HepG2 (cell line): ENCODE measurements around the gene CCL16. TPM values are rescaled to one million over a fixed set of nuclear protein-coding genes. Genes with fewer than 3 reads are reported as not detected.

Source experiments
- CBX5 ChIP-seq: sonication (generic); formaldehyde crosslinking; IDR thresholded peaks from 2 replicates; pipeline ENCODE4 v1.4.0; 2020; ENCODE audit warnings: missing genetic modification reagents, borderline replicate concordance
- HMG20A ChIP-seq: IDR thresholded peaks from 2 replicates; pipeline ENCODE4 v1.6.1; 2016; ENCODE audit warnings: borderline replicate concordance
- IRF2 ChIP-seq: IDR thresholded peaks from 2 replicates; pipeline ENCODE4 v1.6.1; 2018; ENCODE audit warnings: missing genetic modification reagents, missing compliant biosample characterization
- JUND ChIP-seq: sonication (generic); formaldehyde crosslinking; IDR thresholded peaks from 2 replicates; pipeline ENCODE4 v1.8.0; 2022; ENCODE audit warnings: mild to moderate bottlenecking, missing genetic modification reagents
- KAT2B ChIP-seq: fragments of 150-350 bp; IDR thresholded peaks from 2 replicates; pipeline ENCODE4 v1.6.1; 2014; ENCODE audit warnings: low read depth, low read length, borderline replicate concordance
- MIER3 ChIP-seq: IDR thresholded peaks from 2 replicates; pipeline ENCODE4 v1.6.1; 2016; ENCODE audit warnings: missing compliant biosample characterization, borderline replicate concordance
- NONO ChIP-seq, 2 experiments: fragments of 450-650 bp in 1 of 2; sonication (generic) in 1 of 2; formaldehyde crosslinking in 1 of 2; IDR thresholded peaks in 1 of 2; conservative IDR thresholded peaks in 1 of 2; 2 replicates each; pipeline versions ENCODE4 v1.6.1 to v1.8.0; 2017 to 2022; ENCODE audit warnings: mild to moderate bottlenecking in 1 of 2, missing genetic modification reagents in 1 of 2, moderate library complexity in 1 of 2
- NR2F1 ChIP-seq, 2 experiments: fragments of 450-650 bp in 1 of 2; formaldehyde crosslinking in 1 of 2; IDR thresholded peaks; 2 replicates each; pipeline versions ENCODE4 v1.5.0 to v1.6.1; 2016 to 2020; ENCODE audit warnings: mild to moderate bottlenecking in 1 of 2, missing compliant biosample characterization in 1 of 2, missing genetic modification reagents in 1 of 2, moderate library complexity in 1 of 2
- POLR2AphosphoS5 ChIP-seq: IDR thresholded peaks from 2 replicates; pipeline ENCODE4 v1.6.1; 2012; ENCODE audit warnings: low read depth, low read length
- SMC3 ChIP-seq: IDR thresholded peaks from 2 replicates; pipeline ENCODE4 v1.6.1; 2011; ENCODE audit warnings: low read length, improper control_type of control experiment
- SP1 ChIP-seq, 2 experiments: fragments of 450-650 bp in 1 of 2; sonication (generic) in 1 of 2; formaldehyde crosslinking in 1 of 2; IDR thresholded peaks; 2 replicates each; pipeline versions ENCODE4 v1.4.0 to v1.6.1; 2016 to 2020; ENCODE audit warnings: missing genetic modification reagents in 1 of 2
- WIZ ChIP-seq: sonication (generic); formaldehyde crosslinking; IDR thresholded peaks from 2 replicates; pipeline ENCODE4 v1.5.1; 2020; ENCODE audit warnings: mild to moderate bottlenecking, missing genetic modification reagents
- ZC3H13 ChIP-seq: sonication (generic); formaldehyde crosslinking; IDR thresholded peaks from 2 replicates; pipeline ENCODE4 v1.8.1; 2023; ENCODE audit warnings: mild to moderate bottlenecking, missing genetic modification reagents, moderate library complexity
- ZFAT ChIP-seq: sonication (generic); formaldehyde crosslinking; conservative IDR thresholded peaks from 2 replicates; pipeline ENCODE4 v1.8.1; 2023; ENCODE audit warnings: missing genetic modification reagents, inconsistent platforms
- ZFP82 ChIP-seq: sonication (generic); formaldehyde crosslinking; IDR thresholded peaks from 2 replicates; pipeline ENCODE4 v1.5.1; 2020; ENCODE audit warnings: mild to moderate bottlenecking, missing genetic modification reagents, borderline replicate concordance
- ZFX ChIP-seq: sonication (generic); formaldehyde crosslinking; IDR thresholded peaks from 2 replicates; pipeline ENCODE4 v1.4.0; 2020; ENCODE audit warnings: mild to moderate bottlenecking, low read depth, missing genetic modification reagents, moderate library complexity
- ZNF124 ChIP-seq: sonication (generic); formaldehyde crosslinking; IDR thresholded peaks from 2 replicates; pipeline ENCODE4 v1.4.0; 2020; ENCODE audit warnings: missing genetic modification reagents
- ZNF605 ChIP-seq: sonication (generic); formaldehyde crosslinking; IDR thresholded peaks from 2 replicates; pipeline ENCODE4 v1.8.0; 2022; ENCODE audit warnings: mild to moderate bottlenecking, missing genetic modification reagents
- ZNF614 ChIP-seq: IDR thresholded peaks from 2 replicates; pipeline ENCODE4 v1.6.1; 2018; ENCODE audit warnings: missing biosample characterization, missing genetic modification reagents, inconsistent platforms, borderline replicate concordance
- ZNF878 ChIP-seq: sonication (generic); formaldehyde crosslinking; IDR thresholded peaks from 2 replicates; pipeline ENCODE4 v1.8.1; 2023; ENCODE audit warnings: mild to moderate bottlenecking, missing genetic modification reagents, moderate library complexity
- polyA plus RNA-seq, 8 experiments: library from polyadenylated mRNA; depleted of rRNA in 3 of 8; stranded (reverse) in 7 of 8; unstranded in 1 of 8; fragments of >200 nt; fragmentation: Illumina TruSeq in 4 of 8; extraction: Trizol in 4 of 8; gene quantifications; 2 replicates each; pipeline versions ENCODE4 v1.2.1 to v1.2.3, GENCODE V29; 2011 to 2016; ENCODE audit warnings: low read depth in 4 of 8, missing spikeins in 1 of 8, mixed read lengths in 1 of 8; ENCODE audit not compliant: insufficient read depth in 1 of 8
- total RNA-seq, 5 experiments: library from RNA; depleted of rRNA; stranded (reverse); fragments of >200 nt; fragmentation: Illumina TruSeq; extraction: Trizol; gene quantifications; 2 replicates each; pipeline ENCODE4 v1.2.3, GENCODE V29; 2016; ENCODE audit warnings: low read depth in 1 of 5
- TF ChIP-seq, protein P1 (sequence below): sonication (generic); formaldehyde crosslinking; IDR thresholded peaks from 2 replicates; pipeline ENCODE4 v1.4.0; 2020; ENCODE audit warnings: low read depth, mild to moderate bottlenecking, missing genetic modification reagents
- TF ChIP-seq, protein P2 (sequence below): sonication (generic); formaldehyde crosslinking; IDR thresholded peaks from 2 replicates; pipeline ENCODE4 v1.4.0; 2020; ENCODE audit warnings: missing genetic modification reagents
- TF ChIP-seq, protein P3 (sequence below): sonication (generic); formaldehyde crosslinking; IDR thresholded peaks from 2 replicates; pipeline ENCODE4 v1.4.0; 2020; ENCODE audit warnings: missing genetic modification reagents; ENCODE audit errors: not compliant biosample characterization

Gene CCL16
- total and polyA plus RNA-seq, 2 of the 13 experiments (the other 11 are each of a cell fraction or from before 2014, with no cell fraction given): 2.0 to 14.7 TPM

DNA sequence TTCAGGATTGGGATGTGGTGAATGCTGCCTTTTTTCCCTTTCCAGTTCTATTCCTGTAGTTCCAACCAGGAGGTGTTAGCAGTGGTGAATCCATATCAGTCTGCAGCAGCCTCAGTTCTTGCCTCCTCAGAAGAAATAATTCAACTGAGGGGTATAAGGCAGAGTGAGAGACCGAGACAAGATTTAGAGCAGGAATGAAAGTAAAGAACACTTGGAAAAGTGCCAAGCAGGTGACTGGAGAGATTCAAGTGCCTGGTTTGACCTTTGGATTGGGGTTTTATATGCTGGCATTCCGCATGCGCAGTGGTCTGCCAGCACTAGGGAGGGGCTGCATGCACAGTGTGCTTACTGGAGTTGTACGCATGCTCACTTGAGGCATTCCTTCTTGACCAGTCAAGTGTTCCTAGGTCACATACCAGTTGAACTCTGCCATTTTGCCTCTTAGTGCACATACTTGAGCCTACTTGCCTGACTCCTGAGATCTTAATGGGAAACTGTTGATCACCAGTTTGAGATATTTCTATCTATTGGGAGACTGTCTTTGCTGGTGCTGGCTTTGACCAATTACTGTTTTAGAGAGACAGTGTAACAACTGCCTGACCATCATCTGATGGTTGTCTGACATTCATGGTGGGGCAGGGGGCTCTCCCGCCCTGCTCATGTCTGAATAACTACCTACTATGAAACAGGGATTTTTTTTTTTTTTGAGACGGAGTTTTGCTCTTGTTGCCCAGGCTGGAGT lies 20.7 kb upstream of the CCL16 start (continued):
- TF ChIP-seq, protein P1, sequence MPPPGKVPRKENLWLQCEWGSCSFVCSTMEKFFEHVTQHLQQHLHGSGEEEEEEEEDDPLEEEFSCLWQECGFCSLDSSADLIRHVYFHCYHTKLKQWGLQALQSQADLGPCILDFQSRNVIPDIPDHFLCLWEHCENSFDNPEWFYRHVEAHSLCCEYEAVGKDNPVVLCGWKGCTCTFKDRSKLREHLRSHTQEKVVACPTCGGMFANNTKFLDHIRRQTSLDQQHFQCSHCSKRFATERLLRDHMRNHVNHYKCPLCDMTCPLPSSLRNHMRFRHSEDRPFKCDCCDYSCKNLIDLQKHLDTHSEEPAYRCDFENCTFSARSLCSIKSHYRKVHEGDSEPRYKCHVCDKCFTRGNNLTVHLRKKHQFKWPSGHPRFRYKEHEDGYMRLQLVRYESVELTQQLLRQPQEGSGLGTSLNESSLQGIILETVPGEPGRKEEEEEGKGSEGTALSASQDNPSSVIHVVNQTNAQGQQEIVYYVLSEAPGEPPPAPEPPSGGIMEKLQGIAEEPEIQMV: no peak
- TF ChIP-seq ZC3H13 (no peak), IRF2 (CRISPR knock-in tag) (0 out of 2 replicates have a peak, but pooled peaks have one; percentile 28), HMG20A (no peak), SP1 (IDR thresholded peaks at IDR 0.05) (no peak), SP1 (CRISPR knock-in tag; IDR thresholded peaks at IDR 0.05) (peak; percentile 67), ZFP82 (no peak; the same call in 1 of the 2 replicates), CBX5 (CRISPR knock-in tag) (no peak), SMC3 (peak; percentile 9; the same call in 1 of the 2 replicates), NR2F1 (CRISPR knock-in tag; IDR thresholded peaks at IDR 0.05) (peak; percentile 43 to 45; a peak in 1 of 4 replicates), POLR2AphosphoS5 (peak; percentile 92), JUND (CRISPR knock-in tag) (peak; percentile 11; the same call in 1 of the 2 replicates), ZFAT (CRISPR knock-in tag) (no peak), KAT2B (no peak), ZFX (CRISPR knock-in tag) (peak; percentile 7; the same call in 1 of the 2 replicates), NONO (IDR thresholded peaks at IDR 0.05) (no peak), NONO (CRISPR knock-in tag; conservative IDR thresholded peaks at IDR 0.05) (no peak), ZNF614 (CRISPR knock-in tag) (peak; percentile 51), MIER3 (CRISPR knock-in tag) (peak; percentile 70; the same call in 1 of the 2 replicates), ZNF878 (CRISPR knock-in tag) (peak; percentile 50; the same call in 1 of the 2 replicates), ZNF605 (CRISPR knock-in tag) (peak; percentile 55; the same call in 1 of the 2 replicates), ZNF124 (0 out of 2 replicates have a peak, but pooled peaks have one; percentile 28), WIZ (peak; percentile 86; the same call in 1 of the 2 replicates)
- TF ChIP-seq, protein P2, sequence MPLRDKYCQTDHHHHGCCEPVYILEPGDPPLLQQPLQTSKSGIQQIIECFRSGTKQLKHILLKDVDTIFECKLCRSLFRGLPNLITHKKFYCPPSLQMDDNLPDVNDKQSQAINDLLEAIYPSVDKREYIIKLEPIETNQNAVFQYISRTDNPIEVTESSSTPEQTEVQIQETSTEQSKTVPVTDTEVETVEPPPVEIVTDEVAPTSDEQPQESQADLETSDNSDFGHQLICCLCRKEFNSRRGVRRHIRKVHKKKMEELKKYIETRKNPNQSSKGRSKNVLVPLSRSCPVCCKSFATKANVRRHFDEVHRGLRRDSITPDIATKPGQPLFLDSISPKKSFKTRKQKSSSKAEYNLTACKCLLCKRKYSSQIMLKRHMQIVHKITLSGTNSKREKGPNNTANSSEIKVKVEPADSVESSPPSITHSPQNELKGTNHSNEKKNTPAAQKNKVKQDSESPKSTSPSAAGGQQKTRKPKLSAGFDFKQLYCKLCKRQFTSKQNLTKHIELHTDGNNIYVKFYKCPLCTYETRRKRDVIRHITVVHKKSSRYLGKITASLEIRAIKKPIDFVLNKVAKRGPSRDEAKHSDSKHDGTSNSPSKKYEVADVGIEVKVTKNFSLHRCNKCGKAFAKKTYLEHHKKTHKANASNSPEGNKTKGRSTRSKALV (CRISPR knock-in tag): no peak
- TF ChIP-seq, protein P3, sequence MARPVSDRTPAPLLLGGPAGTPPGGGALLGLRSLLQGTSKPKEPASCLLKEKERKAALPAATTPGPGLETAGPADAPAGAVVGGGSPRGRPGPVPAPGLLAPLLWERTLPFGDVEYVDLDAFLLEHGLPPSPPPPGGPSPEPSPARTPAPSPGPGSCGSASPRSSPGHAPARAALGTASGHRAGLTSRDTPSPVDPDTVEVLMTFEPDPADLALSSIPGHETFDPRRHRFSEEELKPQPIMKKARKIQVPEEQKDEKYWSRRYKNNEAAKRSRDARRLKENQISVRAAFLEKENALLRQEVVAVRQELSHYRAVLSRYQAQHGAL: no peak
